ENCODE results near the gene AMFR. TPM values are rescaled to one million over a fixed set of nuclear protein-coding genes. Genes with fewer than 3 reads are reported as not detected.

The AMFR gene
- polyA plus RNA-seq, 1 donor from 2014 or later: 58.7 TPM

GRCh38 chr16:56355786-56356275 is 69.5 kb downstream of the AMFR start:
- peaks cover 4% of the 10 kb centered on the region for H3K36me3 Mint-ChIP-seq
- H3K9me3 Mint-ChIP-seq: no peaks in the 10 kb centered on the region
- H3K4me1 Mint-ChIP-seq: peaks cover 12 to 27% (median 16%) of the 10 kb centered on the region in 3 donors
- peak overlapping the region in 2 of 4 donors; percentile 5 to 96 for H3K4me3 Mint-ChIP-seq
- no peak overlapping the region for H3K27ac Mint-ChIP-seq
- no peaks in the 10 kb centered on the region for H3K27me3 Mint-ChIP-seq

GRCh38 chr16:56355221-56355620 is 70.1 kb downstream of the AMFR start:
- Mint-ChIP-seq H3K36me3 (peaks cover 3% of the 10 kb centered on the region), H3K27ac (no peak overlapping the region), H3K4me3 (no peak overlapping the region), H3K9me3 (no peaks in the 10 kb centered on the region), H3K27me3 (no peaks in the 10 kb centered on the region), H3K4me1 (peaks cover 12 to 27% (median 16%) of the 10 kb centered on the region in 3 donors)

GRCh38 chr16:56354746-56355145 is 70.6 kb downstream of the AMFR start:
- no peak overlapping the region for H3K4me3 Mint-ChIP-seq
- no peaks in the 10 kb centered on the region for H3K9me3 Mint-ChIP-seq
- H3K27me3 Mint-ChIP-seq: no peaks in the 10 kb centered on the region
- H3K27ac Mint-ChIP-seq: no peak overlapping the region
- peaks cover 12 to 27% (median 16%) of the 10 kb centered on the region in 3 donors for H3K4me1 Mint-ChIP-seq
- peaks cover under 1% of the 10 kb centered on the region for H3K36me3 Mint-ChIP-seq

- no peaks in the 10 kb centered on the region for H3K9me3 Mint-ChIP-seq
- H3K4me3 Mint-ChIP-seq: no peak overlapping the region
- no peaks in the 10 kb centered on the region for H3K36me3 Mint-ChIP-seq
- no peak overlapping the region for H3K27ac Mint-ChIP-seq
- no peaks in the 10 kb centered on the region for H3K27me3 Mint-ChIP-seq
- peaks cover 13 to 27% (median 16%) of the 10 kb centered on the region in 3 donors for H3K4me1 Mint-ChIP-seq
Measured at GRCh38 chr16:56354016-56354415, 71.3 kb downstream of the AMFR start.

GRCh38 chr16:56353054-56353921 is 72.1 kb downstream of the AMFR start:
- Mint-ChIP-seq H3K9me3 (no peaks in the 10 kb centered on the region), H3K4me3 (no peak overlapping the region), H3K36me3 (no peaks in the 10 kb centered on the region), H3K4me1 (peaks cover 13 to 24% (median 16%) of the 10 kb centered on the region in 3 donors), H3K27ac (no peak overlapping the region), H3K27me3 (no peaks in the 10 kb centered on the region)

- H3K27ac Mint-ChIP-seq: no peak overlapping the region
- no peaks in the 10 kb centered on the region for H3K36me3 Mint-ChIP-seq
- no peak overlapping the region for H3K4me3 Mint-ChIP-seq
- H3K9me3 Mint-ChIP-seq: no peaks in the 10 kb centered on the region
- no peaks in the 10 kb centered on the region for H3K27me3 Mint-ChIP-seq
- peaks cover 11 to 16% (median 13%) of the 10 kb centered on the region in 3 donors for H3K4me1 Mint-ChIP-seq
Measured at GRCh38 chr16:56352351-56353053, 72.8 kb downstream of the AMFR start.

GRCh38 chr16:56351481-56351880 is 73.9 kb downstream of the AMFR start:
- H3K4me3 Mint-ChIP-seq: no peak overlapping the region
- H3K27me3 Mint-ChIP-seq: no peaks in the 10 kb centered on the region
- H3K4me1 Mint-ChIP-seq: peaks cover 3 to 7% (median 6%) of the 10 kb centered on the region in 3 donors
- H3K36me3 Mint-ChIP-seq: no peaks in the 10 kb centered on the region
- peak overlapping the region in 1 of 3 donors; percentile 82 for H3K27ac Mint-ChIP-seq
- no peaks in the 10 kb centered on the region for H3K9me3 Mint-ChIP-seq

- H3K27me3 Mint-ChIP-seq: no peaks in the 10 kb centered on the region
- peak overlapping the region in 1 of 3 donors; percentile 82 for H3K27ac Mint-ChIP-seq
- H3K36me3 Mint-ChIP-seq: peaks cover 3% of the 10 kb centered on the region
- peaks cover 0 to 3% (median 0%) of the 10 kb centered on the region in 3 donors for H3K4me1 Mint-ChIP-seq
- no peaks in the 10 kb centered on the region for H3K9me3 Mint-ChIP-seq
- H3K4me3 Mint-ChIP-seq: no peak overlapping the region
Measured at GRCh38 chr16:56350491-56351405, 74.6 kb downstream of the AMFR start.

- Mint-ChIP-seq H3K4me3 (no peak overlapping the region), H3K4me1 (peaks cover 0 to 3% (median 0%) of the 10 kb centered on the region in 3 donors), H3K36me3 (peaks cover 3% of the 10 kb centered on the region), H3K9me3 (no peaks in the 10 kb centered on the region), H3K27ac (no peak overlapping the region), H3K27me3 (no peaks in the 10 kb centered on the region)
Measured at GRCh38 chr16:56349711-56350161, 75.6 kb downstream of the AMFR start.

GRCh38 chr16:56349086-56349415 is 76.3 kb downstream of the AMFR start:
- Mint-ChIP-seq H3K9me3 (no peaks in the 10 kb centered on the region), H3K36me3 (peaks cover 3% of the 10 kb centered on the region), H3K27me3 (no peaks in the 10 kb centered on the region), H3K27ac (no peak overlapping the region), H3K4me3 (no peak overlapping the region), H3K4me1 (peaks cover 0 to 3% (median 0%) of the 10 kb centered on the region in 3 donors)

GRCh38 chr16:56348168-56349085 is 76.9 kb downstream of the AMFR start:
- Mint-ChIP-seq H3K27me3 (no peaks in the 10 kb centered on the region), H3K36me3 (peaks cover 3% of the 10 kb centered on the region), H3K4me3 (no peak overlapping the region), H3K27ac (no peak overlapping the region), H3K9me3 (no peaks in the 10 kb centered on the region), H3K4me1 (peaks cover 0 to 3% (median 0%) of the 10 kb centered on the region in 3 donors)

- Mint-ChIP-seq H3K9me3 (no peaks in the 10 kb centered on the region), H3K27me3 (no peaks in the 10 kb centered on the region), H3K4me1 (peaks cover 0 to 3% (median 0%) of the 10 kb centered on the region in 3 donors), H3K27ac (no peak overlapping the region), H3K36me3 (peaks cover 3% of the 10 kb centered on the region), H3K4me3 (no peak overlapping the region)
Measured at GRCh38 chr16:56347670-56348069, 77.7 kb downstream of the AMFR start.

- H3K4me3 Mint-ChIP-seq: no peak overlapping the region
Measured at GRCh38 chr16:56347166-56347565, 78.2 kb downstream of the AMFR start.

More at GRCh38 chr16:56347166-56347565, 78.2 kb downstream of the AMFR start:
- H3K36me3 Mint-ChIP-seq: peaks cover 3% of the 10 kb centered on the region
- H3K27ac Mint-ChIP-seq: no peak overlapping the region
- H3K4me1 Mint-ChIP-seq: peaks cover 0 to 3% (median 0%) of the 10 kb centered on the region in 3 donors
- H3K9me3 Mint-ChIP-seq: no peaks in the 10 kb centered on the region
- H3K27me3 Mint-ChIP-seq: no peaks in the 10 kb centered on the region
